SU-DHL-6 (cell line): ENCODE data around the gene NREP.

Experiments
- H2AFZ ChIP-seq: fragments of 200-600 bp; sonication (generic); 2 replicates; pipeline ENCODE4 v1.6.1; 2014; ENCODE audit warnings: low read depth, mild to moderate bottlenecking, moderate library complexity, mixed read lengths, antibody characterized with exemption, low read length; ENCODE audit not compliant: severe bottlenecking
- H3F3A ChIP-seq: fragments of 200-600 bp; shearing (Covaris generic); 2 replicates; pipeline ENCODE4 v1.6.0; 2016; ENCODE audit warnings: antibody characterized with exemption, mild to moderate bottlenecking; ENCODE audit not compliant: insufficient read depth
- H3K27ac ChIP-seq: fragments of 200-600 bp; sonication (generic); 2 replicates; pipeline ENCODE4 v1.5.1; 2016; ENCODE audit warnings: low read depth, mild to moderate bottlenecking, low read length, moderate library complexity, mixed read lengths
- H3K27me3 ChIP-seq: fragments of 200-600 bp; sonication (generic), shearing (Covaris generic); 2 replicates; pipeline ENCODE4 v1.6.0; 2014; ENCODE audit warnings: mild to moderate bottlenecking, low read length
- H3K36me3 ChIP-seq: fragments of 200-600 bp; sonication (generic); 2 replicates; pipeline ENCODE4 v1.6.1; 2014; ENCODE audit warnings: mild to moderate bottlenecking, low read length, mixed read lengths
- H3K4me2 ChIP-seq: fragments of 300-600, 200-600 bp; shearing (Covaris generic), sonication (generic); 2 replicates; pipeline ENCODE4 v1.6.0; 2014; ENCODE audit warnings: low read length, low read depth, mild to moderate bottlenecking; ENCODE audit not compliant: poor library complexity, severe bottlenecking
- H3K4me3 ChIP-seq: fragments of 200-600 bp; sonication (generic); 2 replicates; pipeline ENCODE4 v1.5.1; 2014; ENCODE audit warnings: antibody characterized with exemption, low read length, mild to moderate bottlenecking, mixed read lengths; ENCODE audit not compliant: insufficient read depth, poor library complexity, severe bottlenecking
- H3K79me2 ChIP-seq: fragments of 200-600 bp; sonication (generic); 2 replicates; pipeline ENCODE4 v1.6.1; 2014; ENCODE audit warnings: mild to moderate bottlenecking, low read length, moderate library complexity; ENCODE audit not compliant: insufficient read depth
- H3K9ac ChIP-seq: fragments of 200-600 bp; sonication (generic); 2 replicates; pipeline ENCODE4 v1.7.0; 2014; ENCODE audit warnings: mild to moderate bottlenecking, low read length
- H3K9me2 ChIP-seq: fragments of 200-600 bp; sonication (generic); replicated peaks from 2 replicates; pipeline ENCODE4 v1.6.1; 2014; ENCODE audit warnings: low read length; ENCODE audit not compliant: insufficient read depth
- H3K9me3 ChIP-seq: fragments of 200-600 bp; sonication (generic); 2 replicates; pipeline ENCODE4 v1.6.1; 2014; ENCODE audit warnings: low read length, mixed read lengths; ENCODE audit not compliant: insufficient read depth
- H4K20me1 ChIP-seq: fragments of 200-600 bp; sonication (generic); 2 replicates; pipeline ENCODE4 v1.6.1; 2014; ENCODE audit warnings: low read depth, mild to moderate bottlenecking, antibody characterized with exemption, low read length, moderate library complexity, mixed read lengths
- CTCF ChIP-seq: fragments of 200-600 bp; sonication (generic); IDR thresholded peaks from one replicate; pipeline ENCODE4 v1.5.1; 2017; ENCODE audit warnings: antibody characterized with exemption, mild to moderate bottlenecking, low read length, moderate library complexity; ENCODE audit not compliant: insufficient read depth, poor library complexity, severe bottlenecking
- EZH2phosphoT487 ChIP-seq: fragments of 200-600 bp; sonication (generic), shearing (Covaris generic); conservative IDR thresholded peaks from 2 replicates; pipeline ENCODE4 v1.6.1; 2018; ENCODE audit warnings: mild to moderate bottlenecking, antibody characterized with exemption, low read length, moderate library complexity, mixed read lengths

The NREP gene

DNA sequence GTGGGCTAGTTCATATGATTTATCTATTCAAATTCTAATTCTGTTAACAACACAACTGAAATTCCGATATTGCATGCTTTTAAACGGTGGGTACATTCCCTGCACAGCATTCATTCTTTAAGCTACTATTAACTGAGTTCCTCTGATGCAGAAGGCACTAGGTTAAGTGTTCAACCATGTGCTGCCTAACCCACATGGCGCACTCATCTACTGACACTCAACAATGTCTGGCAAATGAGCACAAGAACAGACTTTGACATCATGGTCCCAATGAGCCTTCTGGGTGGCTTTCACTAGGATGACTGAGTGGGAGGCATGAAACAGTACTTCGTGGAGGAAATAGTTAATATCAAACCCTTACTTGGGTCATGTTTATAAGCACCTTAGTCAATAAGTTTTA is 10.2 kb downstream of the NREP start:
- H3K27ac ChIP-seq: no peak overlapping the region
- H3K36me3 ChIP-seq: no peaks in the 10 kb centered on the region
- H3F3A ChIP-seq: no peaks in the 10 kb centered on the region
- H4K20me1 ChIP-seq: no peaks in the 10 kb centered on the region
- no peaks in the 10 kb centered on the region for H3K9me3 ChIP-seq
- TF ChIP-seq CTCF: no peak
- TF ChIP-seq EZH2phosphoT487: no peak
- no peak overlapping the region for H2AFZ ChIP-seq
- H3K9me2 ChIP-seq: no peaks in the 10 kb centered on the region
- H3K4me3 ChIP-seq: no peak overlapping the region
- H3K27me3 ChIP-seq: no peaks in the 10 kb centered on the region
- no peak overlapping the region for H3K4me2 ChIP-seq
- H3K79me2 ChIP-seq: no peaks in the 10 kb centered on the region
- H3K9ac ChIP-seq: no peak overlapping the region

DNA sequence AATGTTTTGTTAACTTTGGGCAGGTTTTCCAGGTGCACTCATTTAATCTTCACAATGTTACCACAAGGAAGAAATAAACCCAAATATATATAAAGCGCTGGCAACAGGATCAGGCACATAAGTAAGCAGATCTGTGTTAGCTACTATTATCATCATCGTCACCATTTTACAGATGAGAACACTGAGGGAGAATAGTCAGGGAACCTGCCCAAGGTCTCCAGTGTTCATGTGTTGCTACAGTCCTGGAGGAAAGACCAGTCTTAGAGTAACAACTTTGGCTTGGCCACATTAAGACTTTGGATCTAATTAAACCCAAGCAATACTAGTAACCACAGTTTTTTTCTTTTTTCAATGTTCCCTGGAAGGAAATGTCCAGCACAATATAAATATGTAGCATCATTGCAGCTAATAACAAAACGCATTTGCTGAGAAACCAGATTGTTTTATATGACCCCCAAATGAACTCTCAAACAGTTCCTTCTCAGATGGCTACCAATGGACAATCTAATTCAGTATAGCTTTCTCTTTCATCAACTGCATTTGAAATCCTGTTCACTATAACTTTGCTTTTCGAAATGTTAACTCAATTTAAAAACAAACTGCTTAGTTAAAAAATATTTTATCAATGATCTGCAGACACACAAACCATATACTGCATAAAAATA is 11.8 kb downstream of the NREP start:
- Histone ChIP-seq H3K36me3 (no peaks in the 10 kb centered on the region), H3K9me3 (no peaks in the 10 kb centered on the region), H3K4me2 (no peak overlapping the region), H4K20me1 (no peaks in the 10 kb centered on the region), H3F3A (no peaks in the 10 kb centered on the region), H3K27me3 (no peaks in the 10 kb centered on the region), H3K9me2 (no peaks in the 10 kb centered on the region), H3K4me3 (no peak overlapping the region), H3K27ac (no peak overlapping the region), H3K9ac (no peak overlapping the region), H2AFZ (no peak overlapping the region), H3K79me2 (no peaks in the 10 kb centered on the region)
- TF ChIP-seq CTCF: no peak
- no peak for TF ChIP-seq EZH2phosphoT487

- Histone ChIP-seq H3K27ac (no peak overlapping the region), H3K4me3 (no peak overlapping the region), H3F3A (no peaks in the 10 kb centered on the region), H3K4me2 (no peak overlapping the region), H3K79me2 (no peaks in the 10 kb centered on the region), H3K9ac (no peak overlapping the region), H4K20me1 (no peaks in the 10 kb centered on the region), H2AFZ (no peak overlapping the region), H3K9me2 (no peaks in the 10 kb centered on the region), H3K9me3 (no peaks in the 10 kb centered on the region), H3K36me3 (no peaks in the 10 kb centered on the region), H3K27me3 (no peaks in the 10 kb centered on the region)
- no peak for TF ChIP-seq CTCF
- no peak for TF ChIP-seq EZH2phosphoT487
Measured at GRCh38 chr5:111744455-111744854, 12.5 kb downstream of the NREP start.
